Measurements from ENCODE around the gene LRRC37B. TPM values are rescaled to one million over a fixed set of nuclear protein-coding genes. Genes with fewer than 3 reads are reported as not detected.

LRRC37B gene
- total RNA-seq, 1 experiment from 2014 or later: 19.1 TPM

DNA sequence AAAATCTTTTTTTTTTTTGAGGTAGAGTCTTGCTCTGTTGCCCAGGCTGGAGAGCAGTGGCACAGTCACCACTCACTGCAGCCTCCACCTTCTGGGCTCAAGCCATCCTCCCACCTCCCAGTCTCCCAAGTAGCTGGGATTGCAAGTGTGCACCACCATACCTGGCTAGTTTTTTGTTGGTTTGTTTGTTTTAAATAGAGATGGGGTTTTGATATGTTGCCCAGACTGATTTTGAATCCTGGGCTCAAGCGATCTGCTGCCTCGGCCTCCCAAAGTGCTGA is 2.0 kb downstream of the LRRC37B start:
- Histone ChIP-seq H3K9me3 (ENCODE audit: control insufficient read depth, low read depth, low read length) (no peaks in the 10 kb centered on the region), H2BK20ac (ENCODE audit: low read depth, low read length, poor library complexity, severe bottlenecking) (no peak overlapping the region), H3K79me1 (ENCODE audit: insufficient read depth, low read depth, low read length, poor library complexity, severe bottlenecking) (no peaks in the 10 kb centered on the region), H2AFZ (ENCODE audit: low read length) (no peak overlapping the region), H3T11ph (ENCODE audit: low read length) (no peak overlapping the region), H2BK12ac (ENCODE audit: insufficient read length, low read depth, low read length) (no peak overlapping the region), H4K8ac (replicated peaks; ENCODE audit: insufficient read length, low read depth, low read length) (no peak overlapping the region), H2BK15ac (ENCODE audit: low read depth, low read length) (no peak overlapping the region), H2AK5ac (ENCODE audit: insufficient read length, low read length) (no peak overlapping the region), H3K18ac (ENCODE audit: insufficient read length, low read depth, low read length) (no peak overlapping the region), H3K27me3 (ENCODE audit: insufficient read depth, low read length) (no peaks in the 10 kb centered on the region), H3K23me2 (ENCODE audit: insufficient read length, low read depth, low read length, poor library complexity, severe bottlenecking) (peaks cover 10% of the 10 kb centered on the region), H2BK5ac (ENCODE audit: insufficient read length, low read length) (no peak overlapping the region), H3K23ac (ENCODE audit: insufficient read length, low read depth, low read length) (no peak overlapping the region), H3K56ac (ENCODE audit: insufficient read length, low read depth, low read length) (no peak overlapping the region), H2BK120ac (ENCODE audit: low read depth, low read length, poor library complexity, severe bottlenecking) (no peak overlapping the region), H3K14ac (ENCODE audit: insufficient read depth, low read length) (no peak overlapping the region), H4K5ac (ENCODE audit: insufficient read length, low read depth, low read length) (no peak overlapping the region), H4K91ac (ENCODE audit: insufficient read length, low read depth, low read length) (no peak overlapping the region), H4K20me1 (ENCODE audit: control insufficient read depth, insufficient read depth, insufficient read length) (no peaks in the 10 kb centered on the region), H3K4ac (ENCODE audit: low read depth, low read length) (no peak overlapping the region), H3K79me2 (ENCODE audit: insufficient read depth, low read length) (peaks cover 5% of the 10 kb centered on the region; the same call in 1 of the 2 replicates), H3K27ac (ENCODE audit: insufficient read length, low read depth, low read length) (no peak overlapping the region), H3K4me1 (ENCODE audit: insufficient read depth, low read length) (no peaks in the 10 kb centered on the region; the same call in 1 of the 2 replicates), H3K9ac (ENCODE audit: extremely low read depth, insufficient read length, low read length) (no peak overlapping the region), H3K4me2 (ENCODE audit: insufficient read depth, insufficient read length, low read length) (no peak overlapping the region)
- Mint-ChIP-seq H3K36me3 (ENCODE audit: insufficient read depth in 1 of 3, low read depth in 3 of 3) (peaks cover 3 to 17% (median 6%) of the 10 kb centered on the region in 3 experiments; a peak in 5 of 7 replicates), H3K4me1 (peaks cover 17 to 20% of the 10 kb centered on the region in 2 experiments), H3K4me3 (peak overlapping the region; percentile 74 to 92), H3K27me3 (ENCODE audit: low read depth) (peaks cover 16% of the 10 kb centered on the region), H3K9me3 (no peaks in the 10 kb centered on the region), H3K27ac (no peak overlapping the region)
- no CpG with 5 or more reads among the region's 2 CpGs for WGBS (ENCODE audit: extremely low coverage, insufficient read length, low lambda C conversion rate)
- no peak for DNase-seq
- TF ChIP-seq, protein P1, sequence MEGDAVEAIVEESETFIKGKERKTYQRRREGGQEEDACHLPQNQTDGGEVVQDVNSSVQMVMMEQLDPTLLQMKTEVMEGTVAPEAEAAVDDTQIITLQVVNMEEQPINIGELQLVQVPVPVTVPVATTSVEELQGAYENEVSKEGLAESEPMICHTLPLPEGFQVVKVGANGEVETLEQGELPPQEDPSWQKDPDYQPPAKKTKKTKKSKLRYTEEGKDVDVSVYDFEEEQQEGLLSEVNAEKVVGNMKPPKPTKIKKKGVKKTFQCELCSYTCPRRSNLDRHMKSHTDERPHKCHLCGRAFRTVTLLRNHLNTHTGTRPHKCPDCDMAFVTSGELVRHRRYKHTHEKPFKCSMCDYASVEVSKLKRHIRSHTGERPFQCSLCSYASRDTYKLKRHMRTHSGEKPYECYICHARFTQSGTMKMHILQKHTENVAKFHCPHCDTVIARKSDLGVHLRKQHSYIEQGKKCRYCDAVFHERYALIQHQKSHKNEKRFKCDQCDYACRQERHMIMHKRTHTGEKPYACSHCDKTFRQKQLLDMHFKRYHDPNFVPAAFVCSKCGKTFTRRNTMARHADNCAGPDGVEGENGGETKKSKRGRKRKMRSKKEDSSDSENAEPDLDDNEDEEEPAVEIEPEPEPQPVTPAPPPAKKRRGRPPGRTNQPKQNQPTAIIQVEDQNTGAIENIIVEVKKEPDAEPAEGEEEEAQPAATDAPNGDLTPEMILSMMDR (conservative IDR thresholded peaks at IDR 0.05): no peak

All from H9 (cell line).